ENCODE data around the gene FOXG1. TPM values are rescaled to one million over a fixed set of nuclear protein-coding genes. Genes with fewer than 3 reads are reported as not detected.

The FOXG1 gene
- total RNA-seq, 1 donor from 2014 or later = not detected

GRCh38 chr14:28777471-28778137, 11.0 kb downstream of the FOXG1 start:
- Histone ChIP-seq H3K4me3 (ENCODE audit: low read depth, low read length) (no peak overlapping the region), H3K36me3 (ENCODE audit: control insufficient read depth, insufficient read depth, low read length) (no peaks in the 10 kb centered on the region), H3K27me3 (ENCODE audit: control insufficient read depth, insufficient read depth, low read length) (peaks cover 55% of the 10 kb centered on the region)
- TF ChIP-seq CTCF (IDR thresholded peaks at IDR 0.05; ENCODE audit: insufficient read depth, low read length, severe bottlenecking) = no peak
- no peak for FAIRE-seq
- DNase-seq (ENCODE audit: low read depth) = no peak

- no peak for DNase-seq (ENCODE audit: low read depth)
- peaks cover 51% of the 10 kb centered on the region for H3K27me3 ChIP-seq (ENCODE audit: control insufficient read depth, insufficient read depth, low read length)
- no peak for FAIRE-seq
- H3K4me3 ChIP-seq (ENCODE audit: low read depth, low read length) = no peak overlapping the region
- no peaks in the 10 kb centered on the region for H3K36me3 ChIP-seq (ENCODE audit: control insufficient read depth, insufficient read depth, low read length)
- TF ChIP-seq CTCF (IDR thresholded peaks at IDR 0.05; ENCODE audit: insufficient read depth, low read length, severe bottlenecking) = no peak
Measured at GRCh38 chr14:28778138-28779117, 11.8 kb downstream of the FOXG1 start.

- Histone ChIP-seq H3K36me3 (ENCODE audit: control insufficient read depth, insufficient read depth, low read length) (no peaks in the 10 kb centered on the region), H3K4me3 (ENCODE audit: low read depth, low read length) (no peak overlapping the region), H3K27me3 (ENCODE audit: control insufficient read depth, insufficient read depth, low read length) (peaks cover 51% of the 10 kb centered on the region)
- FAIRE-seq (no peak), DNase-seq (ENCODE audit: low read depth) (no peak)
- no peak for TF ChIP-seq CTCF (IDR thresholded peaks at IDR 0.05; ENCODE audit: insufficient read depth, low read length, severe bottlenecking)
Measured at GRCh38 chr14:28779456-28779855, 12.9 kb downstream of the FOXG1 start.

GRCh38 chr14:28780843-28781820, 14.5 kb downstream of the FOXG1 start:
- no peak for TF ChIP-seq CTCF (IDR thresholded peaks at IDR 0.05; ENCODE audit: insufficient read depth, low read length, severe bottlenecking)
- FAIRE-seq (no peak), DNase-seq (ENCODE audit: low read depth) (no peak)
- Histone ChIP-seq H3K36me3 (ENCODE audit: control insufficient read depth, insufficient read depth, low read length) (no peaks in the 10 kb centered on the region), H3K27me3 (ENCODE audit: control insufficient read depth, insufficient read depth, low read length) (peaks cover 45% of the 10 kb centered on the region), H3K4me3 (ENCODE audit: low read depth, low read length) (no peak overlapping the region)

GRCh38 chr14:28782301-28782700, 15.7 kb downstream of the FOXG1 start:
- Histone ChIP-seq H3K4me3 (ENCODE audit: low read depth, low read length) (no peak overlapping the region), H3K36me3 (ENCODE audit: control insufficient read depth, insufficient read depth, low read length) (no peaks in the 10 kb centered on the region), H3K27me3 (ENCODE audit: control insufficient read depth, insufficient read depth, low read length) (peaks cover 41% of the 10 kb centered on the region)
- no peak for TF ChIP-seq CTCF (IDR thresholded peaks at IDR 0.05; ENCODE audit: insufficient read depth, low read length, severe bottlenecking)
- FAIRE-seq = no peak
- no peak for DNase-seq (ENCODE audit: low read depth)

All from bronchial epithelial cell (primary cell).